Kidney (tissue), 14 donors: Measurements from ENCODE around the gene SOAT1. TPM values are rescaled to one million over a fixed set of nuclear protein-coding genes. Genes with fewer than 3 reads are reported as not detected.

Experiments used
- DNase-seq, 5 donors: peaks; one replicate each; pipeline ENCODE4 v3.0.0-alpha.2; 2013 to 2020
- FAIRE-seq: peaks from 2 replicates; lab custom pipeline; 2012; peaks lifted over from hg19 to GRCh38; lab: Jason Lieb, UNC
- H3K27ac ChIP-seq, 2 donors: one replicate each; pipeline ENCODE4 v1.7.0; 2013; ENCODE audit warnings: low read depth in 2 of 2, low read length in 2 of 2, inconsistent platforms in 1 of 2
- H3K27me3 ChIP-seq: one replicate; pipeline ENCODE4 v1.7.1; 2013; ENCODE audit warnings: low read length, inconsistent platforms; ENCODE audit not compliant: control insufficient read depth, insufficient read depth
- H3K36me3 ChIP-seq, 3 donors: one replicate each; pipeline versions ENCODE4 v1.7.0 to v1.7.1; 2013; ENCODE audit warnings: low read length in 3 of 3, control low read depth in 1 of 3, inconsistent platforms in 1 of 3; ENCODE audit not compliant: insufficient read depth in 3 of 3, control insufficient read depth in 2 of 3
- H3K4me1 ChIP-seq, 3 donors: one replicate each; pipeline versions ENCODE4 v1.7.0 to v1.7.1; 2013; ENCODE audit warnings: low read length in 3 of 3, inconsistent platforms in 1 of 3, low read depth in 1 of 3; ENCODE audit not compliant: control insufficient read depth in 2 of 3, insufficient read depth in 2 of 3
- H3K4me3 ChIP-seq, 3 donors: one replicate each; pipeline versions ENCODE4 v1.7.0 to v1.8.1; 2013; ENCODE audit warnings: low read length in 3 of 3, control low read depth in 1 of 3, inconsistent platforms in 1 of 3
- H3K9ac ChIP-seq, 3 donors: one replicate each; pipeline versions ENCODE4 v1.7.0 to v1.7.1; 2013; ENCODE audit warnings: low read length in 3 of 3, control low read depth in 1 of 3, inconsistent platforms in 1 of 3
- H3K9me3 ChIP-seq, 3 donors: one replicate each; pipeline versions ENCODE4 v1.7.0 to v1.7.1; 2013; ENCODE audit warnings: low read length in 3 of 3, control low read depth in 1 of 3, inconsistent platforms in 1 of 3; ENCODE audit not compliant: control insufficient read depth in 2 of 3, insufficient read depth in 1 of 3
- CTCF ChIP-seq: IDR thresholded peaks from 3 replicates; pipeline ENCODE4 v1.5.1; 2012; ENCODE audit warnings: mild to moderate bottlenecking, moderate library complexity, borderline replicate concordance; ENCODE audit not compliant: insufficient read depth; ENCODE audit errors: extremely low read depth
- intact Hi-C: fragments of 100-400 bp; cut with DNase I; formaldehyde crosslinking; loops from one replicate; pipeline ENCODE4 v1.11.1; 2022
- polyA plus RNA-seq: library from polyadenylated mRNA; stranded (reverse); fragments of 350-450 nt; fragmentation: Illumina TruSeq; extraction: RNeasy Lipid Tissue Mini Kit (QIAGEN cat#74804); gene quantifications from one replicate; pipeline ENCODE4 v1.2.3, GENCODE V29; 2014; ENCODE audit warnings: low read depth, low replicate concordance; ENCODE audit not compliant: insufficient read depth
- total RNA-seq: library from RNA; stranded (reverse); fragmentation: NEBNext Ultra II Directional; extraction: Animal tissue kit (Norgen Biotek cat#: 25700); gene quantifications from one replicate; pipeline ENCODE4 v1.2.1, GENCODE V29; 2021
- donor health status: control.
- donor health status: control.
- donor health status: control.
- donor health status: control.
- donor health status: control.
- donor health status: DM: yes; HTN: yes; CAD: no.
- donor health status: Normal renal cell carcinoma (clear cell type).

The SOAT1 gene
- total and polyA plus RNA-seq, 2 donors from 2014 or later: 6.8 to 58.1 TPM

- no peak overlapping the region for H3K9ac ChIP-seq
- DNase-seq (no peak), FAIRE-seq (no peak)
- H3K27ac ChIP-seq: no peak overlapping the region
- intact Hi-C loops: no loop called here
- no peak for TF ChIP-seq CTCF
- H3K4me3 ChIP-seq: no peak overlapping the region
- no peaks in the 10 kb centered on the region for H3K36me3 ChIP-seq
- no peaks in the 10 kb centered on the region for H3K27me3 ChIP-seq
- peaks cover 0 to 12% (median 6%) of the 10 kb centered on the region in 3 donors for H3K4me1 ChIP-seq
- H3K9me3 ChIP-seq: no peaks in the 10 kb centered on the region
Measured at GRCh38 chr1:179298952-179299351, 5.4 kb downstream of the SOAT1 start.

- H3K27ac ChIP-seq: no peak overlapping the region
- TF ChIP-seq CTCF: no peak
- no peak overlapping the region for H3K9ac ChIP-seq
- FAIRE-seq (no peak), DNase-seq (no peak)
- H3K4me1 ChIP-seq: peaks cover 0 to 7% (median 3%) of the 10 kb centered on the region in 3 donors
- intact Hi-C loops: no loop called here
- H3K9me3 ChIP-seq: no peaks in the 10 kb centered on the region
- H3K27me3 ChIP-seq: no peaks in the 10 kb centered on the region
- H3K4me3 ChIP-seq: no peak overlapping the region
- H3K36me3 ChIP-seq: no peaks in the 10 kb centered on the region
Measured at GRCh38 chr1:179300112-179300511, 6.5 kb downstream of the SOAT1 start.

GRCh38 chr1:179302070-179302469, 8.5 kb downstream of the SOAT1 start:
- no peak for TF ChIP-seq CTCF
- no peaks in the 10 kb centered on the region for H3K36me3 ChIP-seq
- peaks cover 0 to 2% (median under 1%) of the 10 kb centered on the region in 3 donors for H3K4me1 ChIP-seq
- H3K4me3 ChIP-seq: no peak overlapping the region
- H3K9me3 ChIP-seq: no peaks in the 10 kb centered on the region
- DNase-seq (no peak), FAIRE-seq (no peak)
- H3K27ac ChIP-seq: no peak overlapping the region
- no peak overlapping the region for H3K9ac ChIP-seq
- H3K27me3 ChIP-seq: no peaks in the 10 kb centered on the region
- intact Hi-C loops: no loop called here

- H3K9ac ChIP-seq: no peak overlapping the region
- TF ChIP-seq CTCF: no peak
- H3K27me3 ChIP-seq: no peaks in the 10 kb centered on the region
- DNase-seq (no peak), FAIRE-seq (no peak)
- H3K36me3 ChIP-seq: no peaks in the 10 kb centered on the region
- H3K4me3 ChIP-seq: no peak overlapping the region
- H3K9me3 ChIP-seq: no peaks in the 10 kb centered on the region
- H3K27ac ChIP-seq: no peak overlapping the region
- peaks cover 0 to 2% (median 0%) of the 10 kb centered on the region in 3 donors for H3K4me1 ChIP-seq
- intact Hi-C loops: no loop called here
Measured at GRCh38 chr1:179303200-179303785, 9.7 kb downstream of the SOAT1 start.
